K562 (cell line): ENCODE data around the gene C2CD2. TPM values are rescaled to one million over a fixed set of nuclear protein-coding genes. Genes with fewer than 3 reads are reported as not detected.
A peak's percentile ranks its signal among the peaks of the same experiment; 100 is the strongest.

Experiments used
- ARHGAP35 ChIP-seq: fragments of 450-650 bp; IDR thresholded peaks from 2 replicates; pipeline ENCODE4 v1.6.1; 2018; ENCODE audit not compliant: partially characterized antibody
- EHMT2 ChIP-seq: fragments of 450-650 bp; IDR thresholded peaks from 2 replicates; pipeline ENCODE4 v1.6.1; 2018; ENCODE audit warnings: antibody characterized with exemption
- GMEB1 ChIP-seq: fragments of 250-450 bp; sonication (Bioruptor Pico); IDR thresholded peaks from 2 replicates; pipeline ENCODE4 v1.4.0; 2020; ENCODE audit warnings: mild to moderate bottlenecking
- HBP1 ChIP-seq: fragments of 450-650 bp; formaldehyde crosslinking; IDR thresholded peaks from 2 replicates; pipeline ENCODE4 v1.4.0; 2022; ENCODE audit warnings: missing genetic modification characterization
- HIVEP1 ChIP-seq: fragments of 250-450 bp; sonication (Bioruptor Pico); IDR thresholded peaks from 2 replicates; pipeline ENCODE4 v1.4.0; 2020; ENCODE audit warnings: mild to moderate bottlenecking
- JUND ChIP-seq, 2 experiments: IDR thresholded peaks; 2 replicates in 1 of 2; 3 replicates in 1 of 2; pipeline ENCODE4 v1.6.1; 2011; ENCODE audit warnings: borderline replicate concordance in 2 of 2, low read depth in 2 of 2, low read length in 2 of 2, improper control_type of control experiment in 1 of 2, missing biosample characterization in 1 of 2, missing genetic modification characterization in 1 of 2, missing genetic modification reagents in 1 of 2
- KDM5B ChIP-seq: fragments of 200-600 bp; sonication (generic); IDR thresholded peaks from 2 replicates; pipeline ENCODE4 v1.6.1; 2012; ENCODE audit warnings: low read depth, mild to moderate bottlenecking, moderate library complexity, low read length, control low read depth, inconsistent platforms; ENCODE audit not compliant: insufficient replicate concordance
- MAFG ChIP-seq: fragments of 450-650 bp; conservative IDR thresholded peaks from 2 replicates; pipeline ENCODE4 v1.6.1; 2016; ENCODE audit warnings: missing genetic modification characterization, missing compliant biosample characterization
- MIER1 ChIP-seq: fragments of 450-650 bp; IDR thresholded peaks from 2 replicates; pipeline ENCODE4 v1.6.1; 2016; ENCODE audit warnings: antibody characterized with exemption, mild to moderate bottlenecking, low read depth
- NFIX ChIP-seq: fragments of 250-450 bp; sonication (Bioruptor Pico); IDR thresholded peaks from 2 replicates; pipeline ENCODE4 v1.4.0; 2020; ENCODE audit warnings: low read depth, mild to moderate bottlenecking, moderate library complexity
- NONO ChIP-seq, 2 experiments: fragments of 200-400 bp in 1 of 2; fragments of 450-650 bp in 1 of 2; formaldehyde crosslinking in 1 of 2; IDR thresholded peaks; 2 replicates each; pipeline ENCODE4 v1.6.1; 2017; ENCODE audit warnings: low read depth in 2 of 2, mild to moderate bottlenecking in 2 of 2, moderate library complexity in 2 of 2, low read length in 1 of 2
- SRSF1 ChIP-seq: fragments of 200-400 bp; formaldehyde crosslinking; IDR thresholded peaks from 2 replicates; pipeline ENCODE4 v1.6.1; 2017; ENCODE audit warnings: mild to moderate bottlenecking, low read depth, low read length, moderate library complexity
- STAT5A ChIP-seq: IDR thresholded peaks from 2 replicates; pipeline ENCODE4 v1.6.1; 2012; ENCODE audit warnings: low read length, inconsistent platforms, borderline replicate concordance
- TGIF2 ChIP-seq: sonication (generic); formaldehyde crosslinking; IDR thresholded peaks from 2 replicates; pipeline ENCODE4 v1.8.1; 2022; ENCODE audit warnings: mild to moderate bottlenecking, missing genetic modification reagents, moderate library complexity
- TSC22D4 ChIP-seq: fragments of 450-650 bp; IDR thresholded peaks from 2 replicates; pipeline ENCODE4 v1.6.1; 2016; ENCODE audit warnings: missing genetic modification characterization, missing biosample characterization, control low read depth
- WHSC1 ChIP-seq: IDR thresholded peaks from one replicate; pipeline ENCODE4 v1.6.1; 2012; ENCODE audit warnings: low read length, control low read depth, inconsistent platforms
- ZC3H4 ChIP-seq: sonication (generic); formaldehyde crosslinking; IDR thresholded peaks from 2 replicates; pipeline ENCODE4 v1.9.0; 2021; ENCODE audit warnings: missing genetic modification reagents, borderline replicate concordance
- ZNF121 ChIP-seq: sonication (generic); formaldehyde crosslinking; conservative IDR thresholded peaks from 2 replicates; pipeline ENCODE4 v1.8.0; 2022; ENCODE audit warnings: missing genetic modification reagents
- ZNF354B ChIP-seq: fragments of 250-450 bp; sonication (Bioruptor Pico); IDR thresholded peaks from 2 replicates; pipeline ENCODE4 v1.4.0; 2020
- polyA plus RNA-seq, 8 experiments: library from polyadenylated mRNA; depleted of rRNA in 4 of 8; stranded (reverse) in 5 of 8; unstranded in 3 of 8; fragments of >200 nt; fragmentation: Nextera tagmentation in 2 of 8; fragmentation: Illumina TruSeq in 1 of 8; extraction: Ambion mirVana in 2 of 8; extraction: Trizol in 1 of 8; gene quantifications; 2 replicates each; pipeline versions ENCODE4 v1.2.1 to v1.2.3, GENCODE V29; 2011 to 2014; ENCODE audit warnings: inconsistent platforms in 1 of 8, missing spikeins in 1 of 8
- total RNA-seq, 7 experiments: library from RNA; depleted of rRNA in 6 of 7; stranded (reverse); fragments of >200 nt in 6 of 7; fragmentation: Illumina TruSeq in 2 of 7; extraction: Trizol in 2 of 7; gene quantifications; 2 replicates each; pipeline versions ENCODE4 v1.2.1 to v1.2.3, GENCODE V29; 2011 to 2021; ENCODE audit warnings: low replicate concordance in 1 of 7
- TF ChIP-seq, protein P1 (sequence below): fragments of 450-650 bp; formaldehyde crosslinking; conservative IDR thresholded peaks from 2 replicates; pipeline ENCODE4 v1.4.0; 2022; ENCODE audit warnings: mild to moderate bottlenecking, missing genetic modification characterization
- TF ChIP-seq, protein P2 (sequence below), 2 experiments: fragments of 450-650 bp; IDR thresholded peaks; 2 replicates each; pipeline ENCODE4 v1.6.1; 2016

C2CD2 gene
- total and polyA plus RNA-seq, 9 of the 15 experiments (the other 6 are each of a cell fraction or from before 2014, with no cell fraction given): 1.3 to 21.6 (median 12.1) TPM

GRCh38 chr21:41954654-41955499, 1.1 kb upstream of the C2CD2 start (continued):
- TF ChIP-seq JUND (IDR thresholded peaks at IDR 0.05; ENCODE audit: borderline replicate concordance, low read depth, low read length) (no peak), JUND (tag; IDR thresholded peaks at IDR 0.05; ENCODE audit: borderline replicate concordance, low read depth, low read length) (peak; percentile 25; the same call in 1 of the 3 replicates), HBP1 (CRISPR knock-in tag) (0 out of 2 replicates have a peak, but pooled peaks have one; percentile 8), SRSF1 (0 out of 2 replicates have a peak, but pooled peaks have one; percentile 35), HIVEP1 (CRISPR knock-in tag) (0 out of 2 replicates have a peak, but pooled peaks have one; percentile 19), MIER1 (0 out of 2 replicates have a peak, but pooled peaks have one; percentile 71), TGIF2 (CRISPR knock-in tag) (no peak), ZNF121 (CRISPR knock-in tag) (no peak), TSC22D4 (tag) (0 out of 2 replicates have a peak, but pooled peaks have one; percentile 64), GMEB1 (CRISPR knock-in tag) (no peak), NFIX (CRISPR knock-in tag) (no peak), EHMT2 (peak; percentile 6; the same call in 1 of the 2 replicates), ARHGAP35 (peak; percentile 76), MAFG (no peak), ZC3H4 (CRISPR knock-in tag) (0 out of 2 replicates have a peak, but pooled peaks have one; percentile 17), KDM5B (peak; percentile 49), STAT5A (peak; percentile 34; the same call in 1 of the 2 replicates), ZNF354B (CRISPR knock-in tag) (no peak), NONO (IDR thresholded peaks at IDR 0.05; ENCODE audit: low read depth in 2 of 2, low read length in 1 of 2) (no peak), WHSC1 (no peak)
- TF ChIP-seq, protein P1, sequence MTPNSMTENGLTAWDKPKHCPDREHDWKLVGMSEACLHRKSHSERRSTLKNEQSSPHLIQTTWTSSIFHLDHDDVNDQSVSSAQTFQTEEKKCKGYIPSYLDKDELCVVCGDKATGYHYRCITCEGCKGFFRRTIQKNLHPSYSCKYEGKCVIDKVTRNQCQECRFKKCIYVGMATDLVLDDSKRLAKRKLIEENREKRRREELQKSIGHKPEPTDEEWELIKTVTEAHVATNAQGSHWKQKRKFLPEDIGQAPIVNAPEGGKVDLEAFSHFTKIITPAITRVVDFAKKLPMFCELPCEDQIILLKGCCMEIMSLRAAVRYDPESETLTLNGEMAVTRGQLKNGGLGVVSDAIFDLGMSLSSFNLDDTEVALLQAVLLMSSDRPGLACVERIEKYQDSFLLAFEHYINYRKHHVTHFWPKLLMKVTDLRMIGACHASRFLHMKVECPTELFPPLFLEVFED (CRISPR knock-in tag): peak; percentile 71
- TF ChIP-seq, protein P2, sequence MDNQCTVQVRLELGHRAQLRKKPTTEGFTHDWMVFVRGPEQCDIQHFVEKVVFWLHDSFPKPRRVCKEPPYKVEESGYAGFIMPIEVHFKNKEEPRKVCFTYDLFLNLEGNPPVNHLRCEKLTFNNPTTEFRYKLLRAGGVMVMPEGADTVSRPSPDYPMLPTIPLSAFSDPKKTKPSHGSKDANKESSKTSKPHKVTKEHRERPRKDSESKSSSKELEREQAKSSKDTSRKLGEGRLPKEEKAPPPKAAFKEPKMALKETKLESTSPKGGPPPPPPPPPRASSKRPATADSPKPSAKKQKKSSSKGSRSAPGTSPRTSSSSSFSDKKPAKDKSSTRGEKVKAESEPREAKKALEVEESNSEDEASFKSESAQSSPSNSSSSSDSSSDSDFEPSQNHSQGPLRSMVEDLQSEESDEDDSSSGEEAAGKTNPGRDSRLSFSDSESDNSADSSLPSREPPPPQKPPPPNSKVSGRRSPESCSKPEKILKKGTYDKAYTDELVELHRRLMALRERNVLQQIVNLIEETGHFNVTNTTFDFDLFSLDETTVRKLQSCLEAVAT (IDR thresholded peaks at IDR 0.05): peak in 1 of 2 experiments; percentile 67; a peak in 3 of 4 replicates
